ENCODE data around the gene OSBPL2.

- TF ChIP-seq ZNF449 (CRISPR knock-in tag; IDR thresholded peaks at IDR 0.05) = no peak
- no peak for TF ChIP-seq ETV5 (CRISPR knock-in tag; IDR thresholded peaks at IDR 0.05; ENCODE audit: low read depth)
- no peak for TF ChIP-seq ZEB2 (IDR thresholded peaks at IDR 0.05)
- TF ChIP-seq HBP1 (CRISPR knock-in tag; IDR thresholded peaks at IDR 0.05) = no peak
- TF ChIP-seq SIN3B (IDR thresholded peaks at IDR 0.05; ENCODE audit: low read depth) = no peak
- TF ChIP-seq CTCF (IDR thresholded peaks at IDR 0.05 in 2 of 3, conservative IDR thresholded peaks at IDR 0.05 in 1 of 3; ENCODE audit: insufficient read depth in 2 of 3, low read depth in 1 of 3, low read length in 3 of 3) = no peak
- TF ChIP-seq CREM (IDR thresholded peaks at IDR 0.05; ENCODE audit: low read depth) = no peak
- no peak for TF ChIP-seq ZNF431 (CRISPR knock-in tag; IDR thresholded peaks at IDR 0.05)
Measured at GRCh38 chr20:62238569-62239277, 402 bp downstream of the OSBPL2 start.

Data from K562 (cell line).